ENCODE measurements around the gene LMAN1L.

LMAN1L gene

DNA sequence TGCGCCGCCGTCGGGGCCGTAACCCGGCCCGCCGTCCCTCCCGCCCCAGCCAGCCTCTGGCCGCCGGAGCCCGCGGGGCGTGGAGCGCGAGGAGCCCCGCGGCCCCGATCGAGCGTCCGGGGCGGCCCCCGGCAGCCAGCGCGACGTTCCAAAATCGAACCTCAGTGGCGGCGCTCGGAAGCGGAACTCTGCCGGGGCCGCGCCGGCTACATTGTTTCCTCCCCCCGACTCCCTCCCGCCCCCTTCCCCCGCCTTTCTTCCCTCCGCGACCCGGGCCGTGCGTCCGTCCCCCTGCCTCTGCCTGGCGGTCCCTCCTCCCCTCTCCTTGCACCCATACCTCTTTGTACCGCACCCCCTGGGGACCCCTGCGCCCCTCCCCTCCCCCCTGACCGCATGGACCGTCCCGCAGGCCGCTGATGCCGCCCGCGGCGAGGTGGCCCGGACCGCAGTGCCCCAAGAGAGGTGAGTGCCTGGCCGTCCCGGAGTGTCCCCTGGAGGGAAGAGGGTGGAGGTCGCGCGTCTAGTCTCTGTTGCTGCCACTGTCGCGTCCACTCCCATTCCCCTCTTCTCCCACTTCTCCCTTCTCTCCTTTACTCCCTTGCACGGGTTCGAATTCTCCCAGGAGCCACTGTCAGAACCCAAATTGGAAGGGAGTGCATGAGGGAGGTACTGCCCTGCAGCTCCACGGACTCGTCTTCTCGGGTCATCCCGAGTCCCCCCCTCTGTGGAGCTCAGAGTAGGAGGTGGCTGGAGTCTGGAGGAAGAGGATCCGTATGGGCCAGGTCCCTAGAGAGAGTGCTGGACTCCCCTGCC is 30.2 kb upstream of the LMAN1L start:
- peak; percentile 60 for DNase-seq

DNA sequence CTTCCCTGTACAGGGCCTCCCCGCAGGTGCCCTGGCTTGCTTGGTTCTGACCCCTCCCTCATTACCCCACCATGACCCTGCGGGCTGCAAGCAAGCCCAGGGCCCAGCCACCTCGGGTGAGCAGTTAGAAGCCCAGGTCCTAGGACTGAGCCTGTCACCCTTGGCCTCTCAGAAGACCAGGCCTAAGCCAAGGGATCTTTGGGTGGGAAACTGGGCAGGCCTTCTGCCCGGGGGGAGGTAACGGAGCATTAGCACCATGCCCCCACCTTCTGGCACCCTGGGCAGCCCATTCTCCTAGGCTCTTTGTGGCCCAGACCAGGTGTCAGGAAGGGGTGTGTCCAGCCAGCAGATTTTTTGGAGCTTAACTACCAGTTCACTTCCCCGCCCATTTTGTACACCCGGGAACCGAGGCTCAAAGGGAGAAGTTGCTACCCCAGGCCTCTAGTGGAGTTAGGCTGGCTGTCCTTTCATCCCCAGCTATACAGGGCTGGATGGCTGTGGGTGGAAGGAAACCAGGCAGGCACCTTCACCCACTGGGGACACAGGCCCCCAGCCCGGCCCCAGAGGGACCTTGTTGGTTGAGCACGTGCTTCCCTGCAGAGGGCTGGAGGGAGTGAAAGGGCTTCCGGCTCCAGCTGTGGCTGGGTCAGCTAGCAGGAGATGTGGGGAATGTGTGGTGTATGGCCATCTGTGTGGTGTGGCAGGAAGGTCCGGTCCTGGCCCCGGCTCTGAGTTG is 29.4 kb upstream of the LMAN1L start:
- DNase-seq, result no peak

DNA sequence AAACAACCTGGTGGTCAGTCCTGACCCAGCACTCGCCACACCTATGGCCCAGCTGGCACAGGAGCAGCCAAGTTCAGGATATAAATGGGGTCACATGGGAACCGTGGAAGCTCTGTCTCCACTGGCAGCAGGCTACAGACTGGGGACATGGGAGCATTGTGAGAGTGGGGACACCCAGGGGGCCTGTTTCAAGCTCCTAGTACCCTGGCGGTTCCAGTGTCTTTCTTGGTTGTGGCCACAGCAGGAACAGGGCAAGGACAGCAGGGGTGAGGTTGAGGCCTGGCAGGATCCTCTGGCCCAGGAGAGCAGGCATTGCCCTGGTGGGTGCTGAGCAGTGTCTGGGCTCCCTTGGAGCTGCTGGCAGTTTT is 28.8 kb upstream of the LMAN1L start:
- no peak for DNase-seq

DNA sequence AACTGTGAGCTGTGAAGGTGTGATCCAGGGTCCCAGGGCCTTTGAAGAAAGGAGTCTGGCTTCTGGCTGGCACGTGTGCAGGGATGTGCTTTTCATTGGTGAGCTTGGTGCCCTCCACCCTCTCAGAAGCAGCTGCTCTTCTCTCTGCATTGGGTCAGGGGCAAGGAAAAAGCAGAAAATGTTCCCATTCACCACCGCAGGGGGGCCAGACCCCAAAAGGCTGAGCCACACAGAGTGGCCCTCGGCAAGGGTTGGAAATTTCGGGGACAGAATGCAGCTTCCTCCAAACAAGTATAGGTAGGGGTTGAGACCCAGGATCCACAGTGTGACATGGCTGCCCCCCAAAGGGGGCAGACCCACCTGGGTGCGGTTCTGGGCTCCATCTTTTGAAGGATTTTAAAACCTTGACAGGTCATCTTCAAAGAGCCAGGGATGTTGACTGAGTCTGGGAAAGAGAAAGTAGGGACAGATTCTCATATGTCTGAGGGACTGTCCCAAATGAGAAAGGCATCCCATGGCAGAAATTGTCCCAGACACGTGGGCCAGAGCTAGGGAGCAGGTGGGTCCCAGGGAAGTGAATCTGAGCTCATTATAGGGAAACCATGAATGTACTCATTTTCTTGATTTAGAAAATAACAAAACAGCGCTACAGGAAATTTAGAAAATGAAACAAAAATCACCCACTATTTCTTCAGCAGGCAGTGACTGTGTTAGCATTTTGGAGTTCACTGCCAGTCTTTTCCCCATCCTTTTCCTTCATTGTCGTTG is 28.0 kb upstream of the LMAN1L start:
- peak; percentile 15 for DNase-seq

DNA sequence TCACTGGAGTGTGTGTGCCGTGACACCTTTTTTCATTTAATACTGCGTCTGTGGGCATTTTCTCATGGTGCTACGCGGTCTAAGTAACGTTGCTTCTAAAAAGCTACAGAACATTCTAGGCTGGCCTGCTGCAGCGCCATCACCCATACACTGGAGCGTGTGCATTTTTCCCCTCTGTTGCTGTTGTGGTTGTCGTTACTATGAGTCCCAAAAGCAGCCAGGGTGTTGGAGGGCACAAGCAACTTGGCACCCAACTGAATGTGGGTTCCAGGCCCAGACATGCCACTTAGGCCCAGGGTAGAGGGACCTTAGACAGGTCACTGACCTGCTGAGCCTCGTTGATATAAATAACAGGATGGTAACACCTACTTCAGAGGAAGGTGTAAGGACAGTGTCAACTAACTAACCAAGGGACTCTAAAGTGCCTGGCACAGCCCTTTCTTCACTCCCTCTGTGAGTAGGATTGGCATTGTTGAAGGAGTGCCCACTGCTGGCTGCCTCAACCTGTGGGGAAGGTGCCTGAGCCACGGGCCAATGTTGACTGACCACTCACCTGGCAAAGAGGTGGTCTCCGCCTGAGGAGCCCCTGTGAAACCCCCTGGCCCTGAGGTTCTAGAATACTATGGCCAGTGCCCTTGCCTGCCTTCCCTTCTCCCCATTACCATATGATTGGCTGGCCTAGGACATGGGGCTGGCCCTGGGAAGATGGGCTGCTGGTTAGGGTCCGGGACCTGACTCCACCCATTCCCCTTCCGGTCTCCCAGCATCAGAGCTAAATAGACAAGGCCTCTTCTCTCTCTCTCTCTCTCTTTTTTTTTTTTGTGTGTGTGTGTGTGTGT is 27.2 kb upstream of the LMAN1L start:
- peak; percentile 19 for DNase-seq

DNA sequence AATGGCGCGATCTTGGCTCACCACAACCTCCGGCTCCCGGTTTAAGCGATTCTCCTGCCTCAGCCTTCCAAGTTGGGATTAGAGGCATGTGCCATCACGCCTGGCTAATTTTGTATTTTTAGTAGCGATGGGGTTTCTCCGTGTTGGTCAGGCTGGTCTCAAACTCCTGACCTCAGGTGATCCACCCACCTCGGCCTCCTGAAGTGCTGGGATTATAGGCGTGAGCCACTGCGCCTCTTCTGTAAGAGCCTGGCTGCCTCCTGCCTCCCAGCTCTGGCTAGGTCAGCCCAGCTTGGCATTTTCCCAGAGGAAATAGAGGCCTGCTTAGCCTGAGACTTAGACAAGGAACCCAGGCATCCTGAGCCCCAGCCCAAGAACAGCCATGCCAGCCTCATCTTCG is 26.6 kb upstream of the LMAN1L start:
- peak; percentile 13 for DNase-seq

DNA sequence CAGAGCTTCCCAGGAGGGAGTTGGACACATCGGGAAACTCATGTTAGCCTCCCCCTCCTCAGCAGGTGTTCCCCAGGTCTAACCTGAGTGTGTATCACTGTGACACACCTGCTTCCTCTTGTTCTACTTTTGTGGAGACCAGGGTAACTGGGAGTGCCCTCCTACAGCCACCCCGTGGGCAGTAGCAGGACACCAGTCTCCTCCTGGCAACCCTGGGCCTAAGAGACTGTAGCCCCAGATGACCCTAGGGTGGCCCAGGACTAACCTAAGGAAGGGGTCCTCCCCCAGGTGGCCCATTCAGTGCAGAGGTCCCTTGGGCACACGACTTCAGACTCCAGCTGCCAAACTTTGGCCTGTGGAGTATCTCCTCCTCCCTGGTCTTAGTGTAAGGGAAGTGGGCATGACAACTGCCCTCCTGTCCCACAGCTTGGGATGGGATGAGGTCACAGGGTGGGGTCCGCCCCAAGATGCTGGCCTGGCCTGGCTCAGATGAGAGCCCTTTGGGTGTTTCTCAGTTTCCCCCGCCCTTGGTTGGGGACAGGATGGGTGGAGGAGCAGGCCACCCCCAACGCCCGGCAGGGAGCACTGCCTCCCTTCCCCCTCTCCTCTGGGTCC is 26.0 kb upstream of the LMAN1L start:
- no peak for DNase-seq

DNA sequence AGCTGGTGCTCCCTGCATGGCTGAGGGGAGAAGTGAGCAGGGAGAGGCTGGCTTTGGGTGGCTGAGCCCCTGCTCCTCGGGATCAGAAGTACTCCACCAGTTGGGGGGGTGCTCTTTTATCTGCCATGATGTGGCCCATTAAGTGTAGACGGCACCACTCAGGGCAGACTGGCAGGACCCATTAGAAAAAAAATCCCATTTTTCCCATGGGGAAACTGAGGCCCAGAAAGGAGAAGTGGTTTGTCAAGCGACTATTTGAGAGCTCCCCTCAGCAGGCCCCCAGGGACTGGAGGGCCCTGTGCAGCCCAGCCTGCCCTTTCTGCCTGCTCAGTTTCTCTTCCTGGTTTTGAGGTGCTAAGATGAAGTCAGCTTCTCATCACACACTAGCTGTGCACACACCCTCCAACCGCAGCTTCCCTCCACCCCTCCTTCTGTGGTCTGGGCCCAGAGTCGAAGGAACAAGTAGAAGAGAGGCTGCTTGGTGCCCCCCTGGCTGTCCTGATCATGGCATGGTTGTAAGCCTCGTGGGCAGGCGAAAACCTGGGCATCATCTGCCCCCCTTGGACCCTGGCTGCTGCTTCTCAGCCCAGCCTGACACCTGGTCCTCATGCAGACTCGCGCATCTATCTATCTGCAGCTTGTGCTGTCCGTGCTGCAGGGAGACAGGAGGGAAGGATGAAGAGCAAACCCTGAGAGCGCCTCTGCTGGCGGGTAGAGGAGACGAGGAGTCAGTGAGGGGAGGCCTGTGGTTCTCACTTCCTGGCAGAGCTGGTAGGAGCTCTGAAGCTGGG is 25.2 kb upstream of the LMAN1L start:
- peak; percentile 86 for DNase-seq

DNA sequence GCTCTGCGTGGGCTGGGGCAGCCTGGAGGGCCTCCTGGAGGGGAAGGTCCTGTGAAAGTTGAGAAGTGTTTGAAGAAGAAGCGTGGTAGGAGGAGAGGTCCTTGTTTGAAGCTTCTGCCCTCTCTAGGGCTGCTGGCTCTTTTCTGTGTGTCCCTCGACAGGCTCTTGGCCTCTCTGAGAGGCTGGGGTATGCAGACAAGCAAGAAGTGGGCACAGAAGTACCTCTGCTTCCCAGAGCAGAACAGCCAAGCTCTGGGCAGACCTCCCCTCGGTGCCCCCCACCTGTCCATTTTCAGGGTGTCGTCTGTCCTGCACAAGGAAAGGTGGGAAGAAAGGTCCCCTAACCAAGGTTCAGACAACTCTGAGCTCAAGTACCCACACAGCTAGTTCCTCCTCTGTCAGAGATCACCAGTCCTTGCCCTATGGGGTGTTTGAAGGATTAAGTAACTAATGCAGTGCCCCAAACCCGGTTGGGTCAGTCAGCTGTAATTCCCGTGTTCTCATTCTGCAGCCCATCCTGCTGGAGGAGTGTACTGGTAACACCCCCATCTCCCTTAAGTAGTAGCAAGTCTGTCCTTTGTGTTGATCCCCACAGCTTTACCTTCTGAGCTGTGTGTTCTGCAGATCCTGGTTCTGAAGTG is 24.5 kb upstream of the LMAN1L start:
- no peak for DNase-seq

DNA sequence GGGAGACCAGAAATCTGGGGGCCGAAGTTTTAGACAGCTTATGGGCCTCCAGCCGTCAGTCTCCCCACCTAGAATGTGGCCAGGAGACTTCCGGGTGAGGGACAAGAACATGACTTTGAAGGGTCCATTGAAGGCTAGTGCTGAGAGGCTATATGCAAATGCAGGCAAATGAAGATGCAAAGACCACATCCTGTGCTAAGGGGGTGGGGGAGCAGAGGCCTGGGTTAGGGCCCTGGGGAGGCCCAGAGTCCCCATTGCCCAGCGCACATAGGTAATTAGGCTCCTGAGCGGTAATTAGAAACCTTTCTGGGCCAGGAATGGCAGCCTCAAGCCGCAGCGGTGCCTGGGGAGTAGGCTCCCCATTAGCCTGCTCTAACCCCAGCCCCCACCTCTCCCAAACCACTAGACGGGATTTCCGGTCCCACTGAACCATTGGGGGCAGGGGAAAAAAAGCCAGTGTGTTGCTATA is 23.9 kb upstream of the LMAN1L start:
- DNase-seq, result no peak

DNA sequence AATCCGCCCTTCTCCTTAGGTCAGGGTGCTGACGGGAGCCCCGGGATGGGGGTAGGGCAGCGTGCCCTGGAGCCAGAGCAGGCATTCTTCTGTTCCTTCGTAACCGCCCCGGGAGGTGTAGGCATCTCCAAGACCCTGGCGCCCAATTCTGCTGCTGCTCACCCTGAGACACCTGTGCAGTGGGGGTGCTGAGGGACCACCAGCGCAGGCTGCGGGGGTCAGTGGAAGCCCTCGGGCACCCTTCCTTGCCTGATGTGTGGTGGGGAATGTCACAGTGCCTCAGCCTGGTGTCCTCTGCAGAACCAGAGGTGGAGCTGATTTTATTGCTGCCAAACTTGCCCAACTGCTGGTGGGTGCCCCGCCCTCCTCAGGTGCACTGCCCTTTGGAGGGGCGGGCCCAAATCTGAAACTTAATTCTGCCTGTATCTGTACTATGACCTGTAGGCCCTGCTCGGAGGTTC is 23.4 kb upstream of the LMAN1L start:
- no peak for DNase-seq

DNA sequence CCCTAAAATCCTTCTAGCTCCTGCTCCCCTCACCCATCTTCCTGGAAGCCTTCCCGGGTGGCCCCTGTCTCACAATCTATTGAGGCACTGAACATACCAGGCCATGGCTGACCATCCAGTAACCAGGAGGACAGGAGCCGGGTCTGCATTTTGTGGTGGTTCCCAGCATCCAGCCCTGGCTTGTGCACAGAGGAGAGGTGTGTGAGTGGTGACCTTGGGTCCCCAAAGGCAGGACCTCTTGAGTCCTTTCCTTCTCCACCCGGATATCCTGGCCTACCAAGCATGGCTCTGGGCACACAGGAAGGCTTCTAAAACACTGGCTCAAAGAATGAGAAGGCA is 22.9 kb upstream of the LMAN1L start:
- no peak for DNase-seq

DNA sequence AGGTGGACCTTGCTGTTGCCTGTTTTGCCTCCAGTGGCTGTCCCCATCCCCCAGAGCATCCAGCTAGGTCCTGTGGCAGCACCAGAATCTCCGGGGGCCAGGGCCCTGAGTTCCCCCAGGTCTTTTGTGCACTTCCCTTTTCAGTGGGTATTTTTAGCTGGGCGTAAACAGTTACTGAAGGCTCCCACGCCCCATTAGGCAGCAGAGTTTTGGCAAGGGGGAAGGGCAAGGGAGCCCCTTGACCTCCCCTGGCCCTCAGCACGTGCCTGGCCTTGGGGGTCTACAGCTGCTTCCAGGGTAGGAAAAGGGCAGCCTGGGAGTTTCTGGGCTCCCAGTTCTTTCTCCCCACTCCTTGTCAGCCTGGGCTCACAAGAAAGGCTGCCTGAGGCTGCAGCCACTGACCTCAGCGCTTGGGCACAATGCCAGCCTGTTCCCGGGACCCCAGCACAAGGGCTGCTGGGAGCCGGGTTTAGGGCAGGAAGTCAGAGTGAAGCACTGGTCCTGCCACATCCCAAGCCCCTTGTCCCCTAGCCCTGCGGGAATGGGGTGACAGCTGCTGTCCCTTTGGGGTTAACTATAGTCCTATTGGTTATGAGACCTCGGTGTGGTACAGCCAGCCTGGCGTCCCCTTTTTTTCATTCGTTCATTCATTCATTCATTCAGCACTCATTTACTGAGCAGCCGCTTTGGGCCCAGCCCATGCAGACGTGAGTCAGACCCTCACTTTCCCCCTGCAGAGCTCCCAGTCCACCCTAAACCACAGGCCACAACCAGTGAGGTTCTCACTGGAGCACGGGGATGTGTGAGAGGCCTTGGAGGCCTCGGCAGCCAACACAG is 22.3 kb upstream of the LMAN1L start:
- DNase-seq, result peak; percentile 87

DNA sequence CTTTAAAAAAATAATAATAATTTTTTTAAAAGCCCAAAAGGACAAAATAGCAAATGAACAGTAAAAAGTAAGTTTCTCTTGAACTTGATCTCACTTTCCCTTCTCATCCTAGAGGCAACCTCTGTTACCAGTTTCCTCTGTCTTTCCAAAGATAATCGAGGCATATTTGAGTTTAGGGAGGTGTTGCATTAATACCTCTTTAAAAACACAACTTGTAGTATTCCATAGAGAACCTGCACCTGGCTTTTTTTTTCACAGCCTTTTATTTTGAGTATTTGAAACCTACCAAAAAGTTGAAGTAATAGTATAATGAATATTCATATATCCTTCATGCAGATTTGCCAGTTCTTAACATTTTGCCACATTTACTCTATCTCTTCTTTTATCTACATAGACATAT is 21.6 kb upstream of the LMAN1L start:
- no peak for DNase-seq

DNA sequence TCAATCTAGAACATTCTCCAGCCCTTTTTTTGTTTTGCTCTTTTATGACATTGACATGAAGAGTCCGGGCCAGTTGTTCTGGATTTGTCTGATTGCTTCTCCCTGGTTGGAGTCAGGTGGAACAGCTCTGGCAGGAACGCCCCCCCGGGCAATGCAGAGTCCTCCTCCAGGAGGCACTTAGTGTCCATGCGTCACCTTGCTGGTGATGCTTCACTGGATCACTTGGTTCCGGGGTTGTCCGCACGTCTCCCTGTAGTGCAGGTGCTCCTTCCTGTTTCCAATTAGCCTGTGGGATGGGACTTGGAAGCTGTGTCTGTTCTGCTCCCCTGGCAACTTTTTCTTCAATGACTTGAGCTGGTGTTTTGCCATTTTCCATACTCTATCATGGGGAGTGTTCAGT is 21.0 kb upstream of the LMAN1L start:
- DNase-seq, result no peak

DNA sequence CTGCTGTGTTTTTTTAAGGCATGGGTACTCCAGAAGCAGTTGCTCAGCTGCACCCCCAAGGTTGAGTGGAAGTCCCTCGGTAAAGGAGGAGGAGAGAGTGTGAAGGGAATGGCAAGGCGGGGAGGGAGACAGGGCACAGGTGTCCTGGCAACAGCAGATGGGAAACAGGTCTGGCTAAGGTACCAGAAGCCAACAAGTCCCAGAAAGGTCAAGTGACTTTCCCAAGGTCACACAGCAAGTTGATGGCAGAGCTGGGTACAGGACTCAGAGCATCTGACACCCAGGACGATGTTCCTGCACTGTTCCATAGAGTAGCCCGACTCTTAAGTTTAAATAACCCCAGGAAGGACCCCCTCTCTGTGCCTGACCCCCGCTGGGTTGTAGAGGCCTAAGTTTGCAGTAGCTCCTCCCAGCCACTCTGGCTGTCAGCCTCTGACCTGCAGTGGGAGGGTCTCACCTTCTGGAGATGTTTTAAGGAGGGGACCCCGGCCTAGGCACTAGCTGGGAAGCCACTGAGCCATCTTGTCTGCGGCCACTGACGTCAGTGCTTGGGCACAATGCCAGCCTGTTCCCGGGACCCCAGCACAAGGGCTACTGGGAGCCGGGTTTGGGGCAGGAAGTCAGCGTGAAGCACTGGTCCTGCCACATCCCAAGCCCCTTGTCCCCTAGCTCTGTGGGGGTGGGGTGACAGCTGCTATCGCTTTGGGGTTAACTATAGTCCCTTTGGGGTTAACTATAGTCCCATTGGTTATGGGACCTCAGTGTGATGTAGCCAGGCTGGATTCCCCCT is 20.2 kb upstream of the LMAN1L start:
- peak; percentile 18 for DNase-seq

DNA sequence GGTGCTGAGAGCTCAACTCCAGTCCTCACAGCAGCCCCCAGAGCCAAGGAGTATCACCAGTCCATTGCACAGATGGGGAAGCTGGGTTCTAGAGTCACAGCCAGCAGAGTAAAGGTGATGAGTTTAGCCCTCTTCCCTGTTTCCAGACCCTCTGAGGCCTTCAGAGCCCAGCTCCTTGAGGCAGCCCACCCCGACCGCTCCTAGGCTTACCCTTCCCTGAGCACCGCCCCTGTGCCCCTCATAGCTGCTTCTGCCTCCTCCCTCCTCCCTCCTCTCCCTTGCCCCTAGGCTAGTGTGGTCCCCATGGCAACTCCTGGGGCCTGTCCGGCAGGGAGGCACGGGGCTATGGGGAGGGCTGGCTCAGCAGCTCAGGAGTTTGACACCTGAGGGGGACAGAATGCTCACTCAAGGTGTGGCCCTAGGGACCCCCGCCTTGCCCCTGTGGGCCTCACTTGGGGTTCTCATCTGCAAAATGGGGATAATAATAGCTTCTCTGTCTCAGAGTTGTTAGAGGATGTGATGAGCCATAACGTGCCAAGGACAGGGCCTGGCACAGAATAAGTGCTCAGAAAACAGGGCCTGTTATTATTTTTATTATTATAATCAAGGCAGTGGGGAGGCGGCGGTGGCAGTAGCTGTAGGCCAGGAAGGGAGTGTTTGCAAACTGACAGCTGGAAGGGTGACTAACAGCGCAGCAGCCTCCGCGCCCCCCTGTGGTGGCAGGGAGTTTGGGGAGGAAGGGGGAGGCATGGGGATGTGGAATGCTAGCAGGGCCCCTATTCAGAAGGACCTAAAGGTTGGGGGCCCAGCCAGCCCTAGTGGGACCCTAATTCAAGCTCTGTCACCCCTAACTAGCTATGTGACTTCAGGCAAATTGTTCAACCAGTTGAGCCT is 19.3 kb upstream of the LMAN1L start:
- DNase-seq, result no peak

Measured in femur (tissue), 1 donor.